Stimulated activated CD8-positive, alpha-beta memory T cell treated with anti-CD3 and anti-CD28 coated beads, Interleukin-7, amount 100 ng/mL, for 1 hour (primary cell): ENCODE measurements around the gene SLC9A3.

ENCODE experiments used
- DNase-seq, 2 donors: peaks; one replicate each; pipeline ENCODE4 v3.0.0-alpha.2; 2020; ENCODE audit warnings: low read depth in 2 of 2

SLC9A3 gene

GRCh38 chr5:430214-430925, 93.9 kb downstream of the SLC9A3 start:
- no peak for DNase-seq

- no peak for DNase-seq
These were observed 94.6 kb downstream of the SLC9A3 start for GRCh38 chr5:429453-430188.

- no peak for DNase-seq
These were observed 95.3 kb downstream of the SLC9A3 start for GRCh38 chr5:428754-429452.

- no peak for DNase-seq
These were observed 96.0 kb downstream of the SLC9A3 start for GRCh38 chr5:428219-428618.

- no peak for DNase-seq
These were observed 96.7 kb downstream of the SLC9A3 start for GRCh38 chr5:427415-428087.

- DNase-seq: no peak
These were observed 97.8 kb downstream of the SLC9A3 start for GRCh38 chr5:426392-426976.

GRCh38 chr5:425714-426113, 98.5 kb downstream of the SLC9A3 start:
- DNase-seq: no peak

GRCh38 chr5:424301-425110, 99.7 kb downstream of the SLC9A3 start:
- DNase-seq: no peak

- DNase-seq: no peak
These were observed 100.5 kb downstream of the SLC9A3 start for GRCh38 chr5:423626-424261.

GRCh38 chr5:423233-423565, 101.0 kb downstream of the SLC9A3 start:
- DNase-seq: no peak

- no peak for DNase-seq
These were observed 101.7 kb downstream of the SLC9A3 start for GRCh38 chr5:422323-423232.

- no peak for DNase-seq
These were observed 102.3 kb downstream of the SLC9A3 start for GRCh38 chr5:421901-422300.

GRCh38 chr5:421287-421880, 102.9 kb downstream of the SLC9A3 start:
- DNase-seq: no peak

GRCh38 chr5:420632-421286, 103.5 kb downstream of the SLC9A3 start:
- no peak for DNase-seq
